H9 (cell line): ENCODE results near the gene NAP1L5. TPM values are rescaled to one million over a fixed set of nuclear protein-coding genes. Genes with fewer than 3 reads are reported as not detected.

Experiments used
- DNase-seq: peaks from one replicate; pipeline ENCODE4 v3.0.0-alpha.2; 2017
- H2AFZ ChIP-seq: one replicate; pipeline ENCODE4 v1.6.1; 2013; ENCODE audit warnings: mild to moderate bottlenecking, low read length, control low read depth, moderate library complexity
- H2AK5ac ChIP-seq: 2 replicates; pipeline ENCODE4 v1.6.1; 2013; ENCODE audit warnings: low read length, control low read depth, mixed read lengths; ENCODE audit not compliant: insufficient read length
- H2BK120ac ChIP-seq: one replicate; pipeline ENCODE4 v1.6.1; 2013; ENCODE audit warnings: low read depth, mild to moderate bottlenecking, low read length, control low read depth, inconsistent platforms; ENCODE audit not compliant: poor library complexity, severe bottlenecking
- H2BK12ac ChIP-seq: 2 replicates; pipeline ENCODE4 v1.6.1; 2013; ENCODE audit warnings: low read length, control low read depth, mixed read lengths, low read depth; ENCODE audit not compliant: insufficient read length
- H2BK15ac ChIP-seq: 2 replicates; pipeline ENCODE4 v1.6.1; 2013; ENCODE audit warnings: low read depth, low read length, control low read depth
- H2BK20ac ChIP-seq: one replicate; pipeline ENCODE4 v1.6.1; 2013; ENCODE audit warnings: low read depth, mild to moderate bottlenecking, low read length, control low read depth, inconsistent platforms; ENCODE audit not compliant: poor library complexity, severe bottlenecking
- H2BK5ac ChIP-seq: 2 replicates; pipeline ENCODE4 v1.6.1; 2013; ENCODE audit warnings: low read length, control low read depth, mixed read lengths; ENCODE audit not compliant: insufficient read length
- H3K14ac ChIP-seq: 2 replicates; pipeline ENCODE4 v1.6.1; 2013; ENCODE audit warnings: low read length, control low read depth; ENCODE audit not compliant: insufficient read depth
- H3K18ac ChIP-seq: 2 replicates; pipeline ENCODE4 v1.6.1; 2013; ENCODE audit warnings: low read depth, mild to moderate bottlenecking, mixed read lengths, low read length, control low read depth; ENCODE audit not compliant: insufficient read length
- H3K23ac ChIP-seq: 2 replicates; pipeline ENCODE4 v1.6.1; 2013; ENCODE audit warnings: low read length, control low read depth, mixed read lengths, low read depth; ENCODE audit not compliant: insufficient read length
- H3K23me2 ChIP-seq: 2 replicates; pipeline ENCODE4 v1.6.1; 2013; ENCODE audit warnings: low read depth, mild to moderate bottlenecking, mixed read lengths, low read length, control low read depth; ENCODE audit not compliant: insufficient read length, poor library complexity, severe bottlenecking
- H3K27ac ChIP-seq: 2 replicates; pipeline ENCODE4 v1.5.1; 2013; ENCODE audit warnings: low read length, control low read depth, mixed read lengths, low read depth; ENCODE audit not compliant: insufficient read length
- H3K27me3 ChIP-seq: 2 replicates; pipeline ENCODE4 v1.6.1; 2013; ENCODE audit warnings: low read length, control low read depth, inconsistent platforms; ENCODE audit not compliant: insufficient read depth
- H3K4ac ChIP-seq: 2 replicates; pipeline ENCODE4 v1.6.1; 2013; ENCODE audit warnings: low read depth, mild to moderate bottlenecking, control low read depth, inconsistent platforms, low read length, moderate library complexity
- H3K4me1 ChIP-seq: 2 replicates; pipeline ENCODE4 v1.6.1; 2013; ENCODE audit warnings: low read length, control low read depth, inconsistent platforms; ENCODE audit not compliant: insufficient read depth
- H3K4me2 ChIP-seq: 2 replicates; pipeline ENCODE4 v1.6.1; 2013; ENCODE audit warnings: low read length, control low read depth, mixed read lengths; ENCODE audit not compliant: insufficient read length, insufficient read depth
- H3K56ac ChIP-seq: 2 replicates; pipeline ENCODE4 v1.6.1; 2013; ENCODE audit warnings: low read depth, mild to moderate bottlenecking, mixed read lengths, low read length, control low read depth; ENCODE audit not compliant: insufficient read length
- H3K79me1 ChIP-seq: 2 replicates; pipeline ENCODE4 v1.6.1; 2013; ENCODE audit warnings: low read depth, mild to moderate bottlenecking, moderate library complexity, low read length, control low read depth, inconsistent platforms; ENCODE audit not compliant: insufficient read depth, poor library complexity, severe bottlenecking
- H3K79me2 ChIP-seq: 2 replicates; pipeline ENCODE4 v1.6.1; 2013; ENCODE audit warnings: low read length, control low read depth, inconsistent platforms; ENCODE audit not compliant: insufficient read depth
- H3K9ac ChIP-seq: 2 replicates; pipeline ENCODE4 v1.6.1; 2013; ENCODE audit warnings: low read length, control low read depth, mixed read lengths; ENCODE audit not compliant: insufficient read length; ENCODE audit errors: extremely low read depth
- H3K9me3 ChIP-seq: one replicate; pipeline ENCODE4 v1.6.1; 2013; ENCODE audit warnings: low read depth, low read length, inconsistent platforms; ENCODE audit not compliant: control insufficient read depth
- H3T11ph ChIP-seq: one replicate; pipeline ENCODE4 v1.6.1; 2013; ENCODE audit warnings: mild to moderate bottlenecking, low read length, control low read depth, inconsistent platforms
- H4K20me1 ChIP-seq: one replicate; pipeline ENCODE4 v1.6.1; 2013; ENCODE audit not compliant: control insufficient read depth, insufficient read length, insufficient read depth
- H4K5ac ChIP-seq: 2 replicates; pipeline ENCODE4 v1.6.1; 2013; ENCODE audit warnings: low read depth, mild to moderate bottlenecking, mixed read lengths, low read length, control low read depth; ENCODE audit not compliant: insufficient read length
- H4K8ac ChIP-seq: replicated peaks from 2 replicates; pipeline ENCODE4 v1.6.1; 2013; ENCODE audit warnings: low read length, control low read depth, mixed read lengths, low read depth; ENCODE audit not compliant: insufficient read length
- H4K91ac ChIP-seq: 2 replicates; pipeline ENCODE4 v1.6.1; 2013; ENCODE audit warnings: low read depth, mild to moderate bottlenecking, moderate library complexity, mixed read lengths, low read length, control low read depth; ENCODE audit not compliant: insufficient read length
- H3K27ac Mint-ChIP-seq, 3 experiments: 2 replicates in 2 of 3; 3 replicates in 1 of 3; pipeline ENCODE4 v1.8.0; 2020 to 2021; ENCODE audit warnings: mixed read lengths in 3 of 3, mild to moderate bottlenecking in 1 of 3, moderate library complexity in 1 of 3
- H3K27me3 Mint-ChIP-seq: 2 replicates; pipeline ENCODE4 v1.8.0; 2021; ENCODE audit warnings: low read depth, mild to moderate bottlenecking, moderate library complexity, mixed read lengths
- H3K36me3 Mint-ChIP-seq, 3 experiments: 2 replicates in 2 of 3; 3 replicates in 1 of 3; pipeline ENCODE4 v1.8.0; 2020 to 2021; ENCODE audit warnings: low read depth in 3 of 3, mixed read lengths in 3 of 3; ENCODE audit not compliant: insufficient read depth in 1 of 3
- H3K4me1 Mint-ChIP-seq, 2 experiments: 2 replicates each; pipeline ENCODE4 v1.8.0; 2020; ENCODE audit warnings: mixed read lengths in 2 of 2
- H3K4me3 Mint-ChIP-seq, 2 experiments: 2 replicates in 1 of 2; 3 replicates in 1 of 2; pipeline ENCODE4 v1.8.0; 2020 to 2021; ENCODE audit warnings: mild to moderate bottlenecking in 2 of 2, mixed read lengths in 2 of 2, moderate library complexity in 1 of 2
- H3K9me3 Mint-ChIP-seq, 2 experiments: 2 replicates in 1 of 2; 3 replicates in 1 of 2; pipeline ENCODE4 v1.8.0; 2020; ENCODE audit warnings: mild to moderate bottlenecking in 2 of 2, mixed read lengths in 2 of 2, moderate library complexity in 1 of 2
- CTCF ChIP-seq: fragments of 200-600 bp; sonication (generic); conservative IDR thresholded peaks from 3 replicates; pipeline ENCODE4 v1.8.0; 2021; ENCODE audit warnings: antibody characterized with exemption, mild to moderate bottlenecking
- total RNA-seq: library from RNA; stranded (reverse); gene quantifications from 2 replicates; pipeline ENCODE4 v1.2.1, GENCODE V29; 2021

Gene NAP1L5
- total RNA-seq, 1 experiment from 2014 or later = 2.2 TPM

GRCh38 chr4:88705223-88705622 is 7.6 kb upstream of the NAP1L5 start:
- H3K36me3 Mint-ChIP-seq = 0 out of 7 replicates have a peak, but pooled peaks cover 0 to 6% (median 0%) of the 10 kb centered on the region in 3 experiments
- no peak overlapping the region for H3K14ac ChIP-seq
- no peak overlapping the region for H3K4me2 ChIP-seq
- no peak overlapping the region for H2AFZ ChIP-seq
- no peaks in the 10 kb centered on the region for H3K23me2 ChIP-seq
- H3K79me1 ChIP-seq = no peaks in the 10 kb centered on the region
- H2BK120ac ChIP-seq = no peak overlapping the region
- H3K79me2 ChIP-seq = no peaks in the 10 kb centered on the region
- H4K8ac ChIP-seq = no peak overlapping the region
- H3K56ac ChIP-seq = no peak overlapping the region
- H2BK20ac ChIP-seq = no peak overlapping the region
- no peaks in the 10 kb centered on the region for H4K20me1 ChIP-seq
- no peak overlapping the region for H3K4me3 Mint-ChIP-seq
- no peak overlapping the region for H4K5ac ChIP-seq
- H2BK5ac ChIP-seq = no peak overlapping the region
- no peaks in the 10 kb centered on the region for H3K4me1 Mint-ChIP-seq
- no peak overlapping the region for H3K27ac ChIP-seq
- H3K27me3 ChIP-seq = no peaks in the 10 kb centered on the region
- H2AK5ac ChIP-seq = no peak overlapping the region
- H2BK12ac ChIP-seq = no peak overlapping the region
- no peak overlapping the region for H3T11ph ChIP-seq
- H2BK15ac ChIP-seq = no peak overlapping the region
- H3K9ac ChIP-seq = no peak overlapping the region
- H3K9me3 ChIP-seq = no peaks in the 10 kb centered on the region
- no peak overlapping the region for H3K27ac Mint-ChIP-seq
- no peak for DNase-seq
- no peak overlapping the region for H3K23ac ChIP-seq
- no peaks in the 10 kb centered on the region for H3K9me3 Mint-ChIP-seq
- H3K4me1 ChIP-seq = no peaks in the 10 kb centered on the region
- no peak overlapping the region for H3K4ac ChIP-seq
- no peak overlapping the region for H3K18ac ChIP-seq
- no peak overlapping the region for H4K91ac ChIP-seq
- TF ChIP-seq CTCF = no peak
- no peaks in the 10 kb centered on the region for H3K27me3 Mint-ChIP-seq
